ENCODE data around the gene TUBA3C.

TUBA3C gene

DNA sequence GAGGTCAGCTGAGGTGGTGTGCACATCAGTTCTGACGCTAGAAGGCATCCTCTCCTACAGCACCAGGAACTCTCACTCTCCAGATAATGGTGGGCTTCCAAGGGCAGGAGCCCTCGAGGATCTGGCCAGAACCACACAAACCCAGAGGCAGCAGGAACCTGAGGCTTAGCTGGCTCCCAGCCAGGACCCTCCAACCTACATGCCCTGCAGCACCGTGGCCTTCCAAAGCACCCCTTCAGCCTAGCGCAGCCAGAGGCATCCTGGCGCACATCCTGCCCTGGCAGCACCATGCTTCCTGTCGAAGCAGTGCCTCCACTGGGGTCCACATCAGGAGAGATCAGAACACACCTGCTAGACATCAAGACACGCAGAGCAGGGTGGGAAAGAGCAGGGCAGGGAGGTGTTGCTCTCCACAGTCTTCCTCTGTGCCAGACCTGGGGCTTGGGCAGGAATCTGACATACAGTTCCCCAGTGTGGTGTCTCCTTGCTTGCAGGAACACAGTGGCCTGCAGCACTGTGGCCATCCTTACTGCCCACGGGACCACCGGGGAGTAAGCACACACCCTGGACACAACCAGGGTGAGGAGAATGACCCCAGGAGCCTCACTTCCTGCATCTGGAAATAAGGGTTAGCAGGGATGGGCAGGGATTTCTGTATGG is 21.7 kb downstream of the TUBA3C start:
- Histone ChIP-seq H3K4me1 (ENCODE audit: control insufficient read depth, insufficient read depth, low read length) (no peaks in the 10 kb centered on the region), H3K27ac (ENCODE audit: extremely low read depth, low read depth, low read length) (no peak overlapping the region), H3K9me3 (ENCODE audit: control insufficient read depth, insufficient read depth, low read depth, low read length) (no peaks in the 10 kb centered on the region), H3K4me3 (ENCODE audit: low read depth, low read length) (no peak overlapping the region), H3K36me3 (ENCODE audit: control insufficient read depth in 2 of 2, insufficient read depth in 1 of 2, low read length in 2 of 2) (no peaks in the 10 kb centered on the region)
- POLR2A ChIA-PET, result no interaction called here
- no peak for TF ChIP-seq ZNF248 (tag by site-specific recombination; IDR thresholded peaks at IDR 0.05)
- TF ChIP-seq ZNF138 (tag by site-specific recombination; IDR thresholded peaks at IDR 0.05; ENCODE audit: borderline replicate concordance), result no peak
- TF ChIP-seq SP2 (tag by site-specific recombination; IDR thresholded peaks at IDR 0.05), result no peak
- no peak for TF ChIP-seq ZNF701 (tag by site-specific recombination; IDR thresholded peaks at IDR 0.05)
- TF ChIP-seq KLF16 (tag by site-specific recombination; IDR thresholded peaks at IDR 0.05), result no peak
- TF ChIP-seq, protein P1, sequence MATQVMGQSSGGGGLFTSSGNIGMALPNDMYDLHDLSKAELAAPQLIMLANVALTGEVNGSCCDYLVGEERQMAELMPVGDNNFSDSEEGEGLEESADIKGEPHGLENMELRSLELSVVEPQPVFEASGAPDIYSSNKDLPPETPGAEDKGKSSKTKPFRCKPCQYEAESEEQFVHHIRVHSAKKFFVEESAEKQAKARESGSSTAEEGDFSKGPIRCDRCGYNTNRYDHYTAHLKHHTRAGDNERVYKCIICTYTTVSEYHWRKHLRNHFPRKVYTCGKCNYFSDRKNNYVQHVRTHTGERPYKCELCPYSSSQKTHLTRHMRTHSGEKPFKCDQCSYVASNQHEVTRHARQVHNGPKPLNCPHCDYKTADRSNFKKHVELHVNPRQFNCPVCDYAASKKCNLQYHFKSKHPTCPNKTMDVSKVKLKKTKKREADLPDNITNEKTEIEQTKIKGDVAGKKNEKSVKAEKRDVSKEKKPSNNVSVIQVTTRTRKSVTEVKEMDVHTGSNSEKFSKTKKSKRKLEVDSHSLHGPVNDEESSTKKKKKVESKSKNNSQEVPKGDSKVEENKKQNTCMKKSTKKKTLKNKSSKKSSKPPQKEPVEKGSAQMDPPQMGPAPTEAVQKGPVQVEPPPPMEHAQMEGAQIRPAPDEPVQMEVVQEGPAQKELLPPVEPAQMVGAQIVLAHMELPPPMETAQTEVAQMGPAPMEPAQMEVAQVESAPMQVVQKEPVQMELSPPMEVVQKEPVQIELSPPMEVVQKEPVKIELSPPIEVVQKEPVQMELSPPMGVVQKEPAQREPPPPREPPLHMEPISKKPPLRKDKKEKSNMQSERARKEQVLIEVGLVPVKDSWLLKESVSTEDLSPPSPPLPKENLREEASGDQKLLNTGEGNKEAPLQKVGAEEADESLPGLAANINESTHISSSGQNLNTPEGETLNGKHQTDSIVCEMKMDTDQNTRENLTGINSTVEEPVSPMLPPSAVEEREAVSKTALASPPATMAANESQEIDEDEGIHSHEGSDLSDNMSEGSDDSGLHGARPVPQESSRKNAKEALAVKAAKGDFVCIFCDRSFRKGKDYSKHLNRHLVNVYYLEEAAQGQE (tag by site-specific recombination; IDR thresholded peaks at IDR 0.05), result no peak
- TF ChIP-seq GLIS2 (tag by site-specific recombination; IDR thresholded peaks at IDR 0.05), result no peak
- no peak for TF ChIP-seq ZNF37A (tag by site-specific recombination; IDR thresholded peaks at IDR 0.05)
- no peak for TF ChIP-seq SCRT2 (tag by site-specific recombination; IDR thresholded peaks at IDR 0.05)
- no peak for TF ChIP-seq ZNF513 (tag by site-specific recombination; IDR thresholded peaks at IDR 0.05)
- TF ChIP-seq ZNF473 (tag by site-specific recombination; IDR thresholded peaks at IDR 0.05), result no peak
- TF ChIP-seq ZNF157 (tag by site-specific recombination; IDR thresholded peaks at IDR 0.05), result no peak
- no peak for TF ChIP-seq ZNF488 (tag by site-specific recombination; IDR thresholded peaks at IDR 0.05)
- CTCF ChIA-PET, result no interaction called here

DNA sequence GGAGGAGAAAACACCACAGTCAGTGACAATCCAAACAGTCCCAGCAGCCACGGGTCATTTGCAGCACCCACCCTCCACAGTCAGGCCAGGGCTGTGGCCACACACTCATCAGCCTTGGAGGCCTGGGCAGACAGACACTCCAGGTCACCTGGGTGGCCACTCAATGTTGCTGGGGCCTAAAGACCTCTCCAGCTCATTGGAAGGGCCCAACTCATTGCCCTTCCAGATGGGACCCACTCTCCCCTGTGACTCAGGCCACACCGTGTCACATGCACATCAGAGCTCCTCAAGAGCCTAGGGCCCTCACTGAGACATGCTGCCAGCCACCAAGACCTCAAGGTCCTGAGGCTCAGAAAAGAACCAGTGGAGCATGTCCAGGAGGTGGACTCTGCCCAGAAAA is 22.4 kb downstream of the TUBA3C start:
- no peak overlapping the region for H3K4me3 ChIP-seq (ENCODE audit: low read depth, low read length)
- H3K27ac ChIP-seq (ENCODE audit: extremely low read depth, low read depth, low read length), result no peak overlapping the region
- no peaks in the 10 kb centered on the region for H3K4me1 ChIP-seq (ENCODE audit: control insufficient read depth, insufficient read depth, low read length)
- TF ChIP-seq ZIC2 (tag by site-specific recombination; IDR thresholded peaks at IDR 0.05), result no peak
- TF ChIP-seq ZNF518A (tag by site-specific recombination; conservative IDR thresholded peaks at IDR 0.05; ENCODE audit: low read depth), result no peak
- TF ChIP-seq ZNF580 (tag by site-specific recombination; IDR thresholded peaks at IDR 0.05), result no peak
- no peak for TF ChIP-seq ZNF121 (tag by site-specific recombination; IDR thresholded peaks at IDR 0.05)
- no peak for TF ChIP-seq ZNF433 (tag by site-specific recombination; IDR thresholded peaks at IDR 0.05; ENCODE audit: low read depth)
- no peak for TF ChIP-seq ZBTB48 (tag by site-specific recombination; IDR thresholded peaks at IDR 0.05)
- TF ChIP-seq TCF7L2 (IDR thresholded peaks at IDR 0.05; ENCODE audit: borderline replicate concordance, low read depth, low read length), result no peak
- TF ChIP-seq ZNF623 (tag by site-specific recombination; IDR thresholded peaks at IDR 0.05), result no peak
- no peak for TF ChIP-seq ZNF776 (tag by site-specific recombination; IDR thresholded peaks at IDR 0.05; ENCODE audit: borderline replicate concordance)
- TF ChIP-seq ZNF221 (tag by site-specific recombination; IDR thresholded peaks at IDR 0.05; ENCODE audit: borderline replicate concordance), result no peak
- TF ChIP-seq HOXD13 (CRISPR knock-in tag; IDR thresholded peaks at IDR 0.05; ENCODE audit: borderline replicate concordance), result no peak
- ChIA-PET POLR2A (no interaction called here), CTCF (no interaction called here)
- H3K9me3 ChIP-seq (ENCODE audit: control insufficient read depth, insufficient read depth, low read depth, low read length), result no peaks in the 10 kb centered on the region
- no peaks in the 10 kb centered on the region for H3K36me3 ChIP-seq (ENCODE audit: control insufficient read depth in 2 of 2, insufficient read depth in 1 of 2, low read length in 2 of 2)

Data from HEK293 (cell line).